Stimulated activated CD8-positive, alpha-beta memory T cell treated with anti-CD3 and anti-CD28 coated beads, Interleukin-4, amount 100 ng/mL, for 1 hour (primary cell): ENCODE results near the gene FIGLA.

Source experiments
- DNase-seq, 2 donors: peaks; one replicate each; pipeline ENCODE4 v3.0.0-alpha.2; 2020; ENCODE audit warnings: low read depth in 2 of 2, low spot score in 1 of 2

FIGLA gene

GRCh38 chr2:70776266-70776665 lies 14.2 kb downstream of the FIGLA start:
- DNase-seq = no peak

DNA sequence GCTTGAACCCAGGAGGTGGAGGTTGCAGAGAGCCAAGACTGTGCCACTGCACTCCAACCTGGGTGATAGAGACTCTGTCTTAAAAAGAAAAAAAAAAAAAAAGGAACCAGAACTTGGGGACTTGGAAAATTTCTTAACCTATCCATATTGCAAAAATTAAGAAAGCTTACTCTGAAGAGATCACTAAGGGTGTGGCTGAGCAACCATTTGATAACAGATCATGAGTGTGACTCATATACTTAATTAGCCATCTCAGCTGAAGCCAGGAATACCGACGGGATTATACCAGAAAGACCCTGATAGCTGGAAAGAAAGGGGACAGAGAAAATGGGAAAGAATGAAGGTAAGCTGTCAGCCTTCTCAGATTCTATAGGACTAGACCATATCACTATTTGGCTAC lies 15.3 kb downstream of the FIGLA start:
- no peak for DNase-seq

GRCh38 chr2:70772486-70773155 lies 17.8 kb downstream of the FIGLA start:
- no peak for DNase-seq

GRCh38 chr2:70771446-70771845 lies 19.0 kb downstream of the FIGLA start:
- no peak for DNase-seq

- DNase-seq = no peak
Measured at GRCh38 chr2:70769450-70769849, 21.0 kb downstream of the FIGLA start.

- no peak for DNase-seq
Measured at GRCh38 chr2:70768590-70769085, 21.8 kb downstream of the FIGLA start.

DNA sequence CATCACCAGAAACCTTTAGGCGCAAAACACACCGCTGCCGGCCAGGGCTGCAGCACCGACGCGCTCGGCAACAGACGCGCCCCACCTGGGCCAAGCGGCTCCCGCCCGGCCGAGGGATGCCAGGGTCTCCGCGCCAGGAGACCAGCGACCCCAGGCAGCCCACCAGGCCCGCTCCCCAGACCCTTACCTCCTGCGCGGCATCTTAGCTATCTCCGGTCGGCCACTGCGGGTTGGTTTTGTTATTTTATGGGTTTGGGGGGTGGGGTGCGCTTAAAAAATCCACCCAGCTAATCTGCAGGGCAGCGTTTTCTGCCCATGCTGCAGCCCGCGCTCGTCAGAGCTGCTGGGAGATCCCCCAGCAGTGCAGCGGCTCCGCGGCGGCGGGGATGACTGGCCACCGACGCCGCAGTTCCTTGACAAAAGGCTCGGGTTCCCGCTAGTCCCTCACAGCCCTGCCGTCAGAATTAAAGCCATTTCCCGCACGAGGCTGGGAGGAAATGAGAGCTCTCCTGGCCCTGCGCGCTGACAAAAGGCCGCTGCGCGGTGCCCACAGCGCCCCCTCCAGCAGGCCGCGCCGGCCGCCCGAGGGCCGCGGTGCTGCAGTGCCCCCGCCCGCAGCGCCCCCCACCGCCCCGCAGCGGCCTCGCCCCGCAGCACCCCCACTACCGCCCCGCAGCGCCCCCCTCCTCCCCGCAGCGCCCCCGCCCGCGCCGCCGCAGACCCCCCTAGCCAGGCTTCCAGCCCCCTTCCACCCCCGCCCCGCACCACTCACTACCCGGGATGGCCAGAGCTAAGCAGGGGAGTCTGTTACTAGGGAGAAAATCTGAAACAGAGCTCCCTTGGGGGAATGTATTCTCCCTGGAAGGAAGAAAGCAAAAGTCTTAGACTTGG lies 22.5 kb downstream of the FIGLA start, which contains the start of gene ADD2:
Gene ADD2 (minus strand): TSS at position 502 of the 891 bp plus-strand sequence. CDS start 61,792 bp downstream, outside the sequence.
- no peak for DNase-seq

DNA sequence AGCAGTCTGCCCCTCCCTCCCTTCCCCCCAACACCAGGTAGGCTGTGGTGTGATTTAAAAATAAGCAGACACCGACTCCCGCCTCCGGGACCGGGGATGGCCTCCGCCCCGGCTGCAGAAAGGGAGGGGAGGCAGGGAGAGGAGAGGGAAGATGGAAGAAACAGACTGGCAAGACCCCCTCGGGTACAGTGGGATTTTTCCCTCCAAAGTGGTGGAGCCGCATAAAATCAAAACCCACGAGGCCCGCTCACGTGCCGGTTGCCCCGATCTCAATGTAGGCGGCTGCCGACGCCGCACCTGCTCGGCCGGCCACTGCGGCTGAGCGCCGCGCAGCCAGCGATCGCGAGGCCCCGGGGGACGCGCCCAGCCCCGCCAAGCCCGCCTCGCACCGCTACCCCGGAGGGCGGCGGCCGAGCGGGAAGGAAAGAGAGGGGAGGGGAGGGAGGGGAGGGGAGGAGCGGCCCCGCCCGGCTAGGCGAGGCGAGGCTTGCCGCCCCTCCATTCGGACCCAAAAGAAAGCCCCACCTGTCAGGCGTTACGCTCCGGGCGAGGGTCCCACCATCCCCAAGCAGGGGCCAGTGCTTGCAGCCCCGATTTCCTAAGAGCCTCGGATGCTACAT lies 23.3 kb downstream of the FIGLA start:
- DNase-seq = no peak

- DNase-seq = no peak
Measured at GRCh38 chr2:70766357-70767078, 23.9 kb downstream of the FIGLA start.

DNA sequence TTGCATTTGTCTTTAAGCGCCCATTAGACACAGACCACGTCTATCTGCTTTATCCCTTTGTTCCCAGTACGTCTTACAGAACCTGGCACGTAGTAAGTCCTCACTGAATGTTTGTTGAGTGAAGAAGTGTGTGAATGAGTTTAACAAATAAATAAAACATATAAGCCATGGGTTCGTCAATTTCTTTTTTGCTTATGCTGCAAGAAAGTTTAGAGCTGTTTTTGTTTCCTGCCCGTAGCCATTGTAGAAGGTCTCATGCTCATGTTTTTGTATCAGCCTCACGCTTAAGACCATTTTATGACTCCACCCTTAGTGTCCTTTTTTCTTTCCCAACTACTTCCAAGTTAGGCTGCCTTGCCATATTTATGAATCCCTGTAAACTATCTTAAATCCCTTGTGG lies 24.9 kb downstream of the FIGLA start:
- DNase-seq = no peak

DNA sequence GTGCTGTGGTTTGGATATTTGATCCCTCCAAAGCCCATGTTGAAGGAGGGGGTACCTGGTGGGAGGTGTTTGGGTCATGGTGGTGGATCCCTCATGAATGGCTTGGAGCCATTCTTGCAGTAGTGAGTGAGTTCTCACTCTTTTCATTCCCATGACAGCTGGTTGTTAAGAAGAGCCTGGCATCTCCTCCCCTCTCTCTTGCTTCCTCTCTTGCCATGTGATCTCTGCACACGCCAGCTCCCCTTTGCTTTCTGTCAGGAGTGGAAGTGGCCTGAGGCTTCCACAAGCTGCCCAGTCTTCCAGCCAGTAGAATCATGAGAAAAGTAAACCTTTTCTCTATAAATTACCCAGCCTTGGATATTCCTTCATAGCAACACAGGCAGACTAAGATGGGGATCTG lies 31.0 kb downstream of the FIGLA start:
- DNase-seq = no peak

DNA sequence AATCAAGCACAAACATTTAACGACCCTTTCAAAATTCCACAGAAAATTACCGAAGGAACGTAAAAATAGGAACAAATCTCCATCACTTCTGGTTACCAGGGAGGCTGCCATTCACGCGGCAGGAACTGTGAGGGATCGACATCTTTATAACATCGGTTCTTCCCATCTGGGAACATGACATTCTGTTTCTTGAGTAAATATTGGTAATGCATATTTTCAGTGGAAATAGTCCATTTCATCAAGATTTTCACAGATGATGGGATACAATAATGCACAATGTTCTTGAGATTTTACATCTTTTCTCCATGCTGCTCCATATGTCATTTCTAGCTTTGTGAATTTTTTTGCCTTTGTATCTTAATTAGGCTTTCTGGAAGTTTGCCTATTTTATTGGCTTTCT lies 32.5 kb downstream of the FIGLA start:
- DNase-seq = no peak

DNA sequence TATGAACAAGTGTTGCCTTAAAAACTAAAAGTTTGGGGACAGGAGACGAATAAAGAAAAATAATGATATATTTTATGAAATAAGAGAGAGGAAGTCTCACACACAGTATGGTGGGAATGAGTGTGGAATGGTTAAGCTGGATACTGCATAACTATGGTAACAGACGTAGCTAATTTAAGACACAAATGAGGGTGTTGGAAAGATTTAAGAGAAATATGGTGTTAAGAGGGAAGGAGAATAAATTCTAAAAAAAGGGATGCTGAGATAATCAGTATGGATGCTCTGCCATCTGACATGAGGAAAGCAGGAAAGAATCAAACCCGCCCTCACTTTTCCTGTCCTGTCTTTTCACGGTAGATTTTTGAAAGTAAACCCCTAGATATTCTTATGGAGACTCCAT lies 33.1 kb downstream of the FIGLA start:
- DNase-seq = no peak

GRCh38 chr2:70756128-70756527 lies 34.3 kb downstream of the FIGLA start:
- DNase-seq = no peak

DNA sequence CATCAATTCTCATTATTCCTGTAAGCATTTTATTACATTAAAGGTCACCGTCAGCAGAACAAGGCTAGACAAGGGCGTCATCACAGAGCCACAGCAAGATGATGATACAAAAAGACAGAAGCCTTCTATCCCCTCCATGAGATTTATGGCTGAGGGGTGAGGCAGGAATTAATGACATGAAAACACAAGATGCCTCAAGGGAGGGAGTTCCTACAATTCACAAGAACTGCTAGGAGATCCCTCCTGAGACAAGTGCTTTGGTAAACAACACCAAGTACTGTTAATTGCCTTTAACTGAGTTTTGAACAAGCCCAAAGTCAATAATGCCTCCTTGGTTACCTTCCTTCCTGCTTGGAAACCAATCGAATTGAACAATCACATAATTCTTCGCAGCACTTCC lies 36.5 kb downstream of the FIGLA start:
- DNase-seq = no peak

DNA sequence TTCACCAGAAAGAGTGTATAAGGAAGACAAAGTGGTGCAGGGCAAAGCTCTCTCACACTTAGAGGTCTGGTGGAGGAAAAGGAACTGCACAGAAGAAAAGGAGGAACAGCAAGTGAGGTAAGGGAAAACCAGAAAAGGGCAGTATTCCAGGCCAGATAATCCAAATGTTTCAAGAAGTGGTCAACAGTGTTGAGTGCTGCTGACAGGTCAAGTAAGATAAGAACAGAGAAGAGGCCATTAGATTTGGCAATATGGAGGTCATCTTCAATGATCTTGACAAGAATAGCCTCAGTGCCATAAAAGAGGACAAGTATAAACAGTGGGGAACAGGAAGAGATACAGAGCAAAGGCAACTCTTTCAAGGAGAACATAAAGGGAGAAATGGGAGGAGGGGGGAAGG lies 37.4 kb downstream of the FIGLA start:
- no peak for DNase-seq

DNA sequence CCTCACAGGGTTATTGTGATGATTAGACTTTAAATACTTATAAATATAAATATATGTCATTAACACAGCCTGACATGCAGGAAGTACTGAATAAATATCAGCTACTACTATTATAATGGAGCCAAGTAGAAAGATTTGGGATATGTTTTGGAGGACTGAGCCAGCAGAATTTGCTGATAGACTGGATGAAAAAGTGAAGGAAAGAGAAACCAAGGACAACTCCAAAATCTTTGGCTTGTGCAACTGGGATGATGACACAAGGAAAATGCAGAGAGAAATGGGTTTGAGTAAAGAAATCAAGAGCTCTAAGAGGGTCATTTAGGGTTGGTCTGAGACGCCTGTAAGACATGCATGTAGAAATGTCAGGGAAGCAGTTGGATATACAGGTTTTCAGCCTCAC lies 38.0 kb downstream of the FIGLA start:
- no peak for DNase-seq

DNA sequence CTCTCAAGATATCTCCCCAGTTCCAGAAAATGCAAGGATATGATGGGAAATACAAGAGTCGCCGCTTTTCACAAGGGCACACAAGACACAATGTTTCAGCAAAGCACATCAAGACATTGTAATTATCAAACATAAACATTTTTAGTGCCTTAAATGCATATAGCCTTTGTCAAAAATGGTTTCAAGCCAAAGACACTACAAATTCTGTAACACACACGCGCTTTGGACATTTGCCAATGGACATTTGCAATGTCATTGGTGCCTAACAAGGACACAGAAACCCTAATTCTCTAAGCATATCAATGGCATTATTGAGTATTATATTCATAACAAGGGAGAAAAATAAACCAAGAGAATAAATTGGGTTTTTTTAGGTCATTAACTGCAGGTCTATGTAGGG lies 38.6 kb downstream of the FIGLA start:
- DNase-seq = no peak

DNA sequence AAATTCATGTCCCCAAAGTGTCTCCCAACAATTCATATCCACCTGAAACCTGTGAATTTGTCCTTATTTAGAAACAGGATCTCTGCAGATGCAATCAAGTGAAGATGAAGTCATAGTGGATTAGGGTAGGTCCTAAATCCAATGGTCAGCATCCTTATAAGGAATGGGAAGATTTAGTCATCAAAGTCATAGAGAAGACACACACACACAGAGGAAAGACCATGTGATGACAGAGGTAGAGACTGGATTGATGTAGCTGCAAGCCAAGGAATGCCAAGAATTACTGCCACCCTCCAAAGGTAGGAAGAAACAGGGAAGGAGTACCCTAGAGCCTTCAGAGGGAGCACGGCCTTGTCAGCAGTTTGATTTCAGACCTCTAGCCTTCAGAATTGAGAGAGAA lies 40.1 kb downstream of the FIGLA start:
- no peak for DNase-seq

DNA sequence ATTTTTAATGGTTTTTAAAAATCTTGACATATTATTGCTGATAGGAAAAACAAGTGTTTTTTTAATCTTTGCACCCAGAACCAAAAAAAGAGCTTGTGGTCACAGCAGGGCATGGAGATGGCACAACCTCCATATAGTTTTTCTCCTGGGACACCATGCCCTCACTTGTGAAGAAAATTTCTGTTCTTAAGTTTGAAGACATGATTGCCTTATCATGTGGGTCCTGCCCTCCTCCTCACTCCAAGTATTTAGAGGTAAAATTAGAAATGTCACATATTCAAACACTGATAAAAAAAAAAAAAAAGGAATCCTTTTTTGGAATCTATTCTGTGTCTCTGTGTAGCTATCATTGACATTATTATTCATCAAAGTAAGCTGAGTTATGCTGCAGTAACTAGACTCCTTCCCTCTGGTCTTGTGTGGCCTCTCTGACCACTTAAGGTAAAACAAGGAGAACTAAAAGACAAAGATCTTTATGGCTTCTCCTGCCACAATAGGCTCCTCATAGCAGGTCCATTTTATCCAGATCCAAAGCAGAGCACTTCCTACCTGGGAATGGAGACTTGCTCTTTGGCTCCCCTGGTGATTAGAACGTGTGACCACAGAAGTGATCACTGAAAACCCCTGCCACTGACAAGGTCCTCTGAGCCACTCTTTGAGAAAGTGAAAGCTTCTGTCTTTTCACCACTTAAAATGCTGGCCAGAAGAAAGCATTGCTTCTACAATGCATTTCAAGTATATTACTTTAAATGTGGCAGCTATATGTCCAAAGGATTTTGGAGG lies 42.2 kb downstream of the FIGLA start:
- no peak for DNase-seq
